ENCODE results near the gene SMIM34. TPM values are rescaled to one million over a fixed set of nuclear protein-coding genes. Genes with fewer than 3 reads are reported as not detected.
"Not testable (repeated sequence)": the region's sequence is repeated elsewhere in the genome, so short reads cannot be mapped to it uniquely, and the experiment has no call there.

The SMIM34 gene
- total RNA-seq, 1 experiment from 2014 or later: not detected

DNA sequence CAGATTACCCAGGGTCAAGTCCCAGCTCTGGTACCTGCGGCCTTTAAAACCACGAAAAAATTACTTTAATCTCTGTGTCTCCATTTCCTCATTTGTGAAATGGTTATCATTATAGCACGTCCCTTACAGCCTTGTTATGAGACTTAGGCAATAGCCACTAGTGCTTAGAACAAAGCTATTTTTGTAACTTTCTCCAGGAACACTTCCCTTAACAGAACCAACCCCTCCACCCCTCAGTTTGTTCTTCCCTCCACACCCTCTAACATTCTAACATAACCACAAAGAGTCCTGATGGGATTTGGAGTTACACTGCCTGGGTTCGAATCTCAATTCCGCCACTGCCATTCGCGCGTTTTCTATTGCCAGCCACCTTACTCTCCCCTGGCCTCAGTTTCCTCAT is 49.3 kb downstream of the SMIM34 start:
- DNase-seq (ENCODE audit: low read depth): not testable (repeated sequence)

DNA sequence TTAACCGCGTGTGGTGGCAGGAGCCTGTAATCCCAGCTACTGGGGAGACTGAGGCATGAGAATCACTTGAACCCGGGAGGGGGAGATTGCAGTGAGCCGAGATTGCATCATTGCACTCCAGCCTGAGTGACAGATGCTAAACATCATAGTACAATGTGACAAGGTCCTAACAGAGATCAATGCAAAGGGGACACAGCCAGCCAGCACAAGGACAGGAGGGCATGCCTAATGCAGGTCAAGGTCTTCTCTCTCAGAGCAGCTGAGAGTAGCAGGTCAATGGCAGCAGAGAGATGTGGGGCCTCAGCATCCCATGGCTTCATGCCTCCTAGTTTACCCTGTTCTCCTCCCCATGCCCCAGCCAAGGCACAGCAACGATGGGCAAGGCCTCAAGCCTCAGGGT is 51.4 kb downstream of the SMIM34 start:
- no peak for DNase-seq (ENCODE audit: low read depth)

GRCh38 chr21:34369741-34370140 is 54.0 kb downstream of the SMIM34 start:
- no peak for DNase-seq (ENCODE audit: low read depth)

Other genes with a start within 250 kb of the SMIM34 start
- gene KCNE2, start 59.9 kb downstream of the SMIM34 start, total RNA-seq (2014; rRNA removed; shearing (Covaris generic)): 0.10 TPM in 1 of 2 replicates, not detected in the other
- 7.6 and 29.9 TPM in 2 replicates for gene SMIM11, start 48.4 kb downstream of the SMIM34 start, total RNA-seq (2014; rRNA removed; shearing (Covaris generic))
- gene KCNE1, start 88.3 kb upstream of the SMIM34 start, total RNA-seq (2014; rRNA removed; shearing (Covaris generic)): 0.32 TPM in 1 of 2 replicates, not detected in the other
- 160 and 181 TPM in 2 replicates for gene RCAN1, start 191.2 kb upstream of the SMIM34 start, total RNA-seq (2014; rRNA removed; shearing (Covaris generic))
- 0.02 and 0.25 TPM in 2 replicates for gene CLIC6, start 245.0 kb upstream of the SMIM34 start, total RNA-seq (2014; rRNA removed; shearing (Covaris generic))